Keratinocyte (primary cell): ENCODE results near the gene CTAGE9. TPM values are rescaled to one million over a fixed set of nuclear protein-coding genes. Genes with fewer than 3 reads are reported as not detected.

Source experiments
- DNase-seq: peaks from one replicate; pipeline ENCODE4 v3.0.0-alpha.2; 2011; ENCODE audit warnings: low read depth, missing footprints, low spot score
- FAIRE-seq: peaks from 2 replicates; lab custom pipeline; 2011; peaks lifted over from hg19 to GRCh38; lab: Jason Lieb, UNC
- H2AFZ ChIP-seq: 2 replicates; pipeline ENCODE4 v1.6.0; 2012; ENCODE audit warnings: low read length, control low read depth, inconsistent platforms; ENCODE audit not compliant: control insufficient read depth
- H3K27ac ChIP-seq: 2 replicates; pipeline ENCODE4 v1.5.1; 2011; ENCODE audit warnings: low read length; ENCODE audit not compliant: control insufficient read depth, insufficient read depth
- H3K27me3 ChIP-seq: 3 replicates; pipeline ENCODE4 v1.6.0; 2011; ENCODE audit warnings: low read length; ENCODE audit not compliant: control insufficient read depth, insufficient read depth; ENCODE audit errors: extremely low read depth
- H3K36me3 ChIP-seq, 2 experiments: 2 replicates in 1 of 2; 3 replicates in 1 of 2; pipeline ENCODE4 v1.5.1; 2011; ENCODE audit warnings: low read length in 2 of 2, mild to moderate bottlenecking in 1 of 2; ENCODE audit not compliant: control insufficient read depth in 2 of 2, insufficient read depth in 2 of 2; ENCODE audit errors: extremely low read depth in 1 of 2
- H3K4me1 ChIP-seq: 3 replicates; pipeline ENCODE4 v1.5.1; 2011; ENCODE audit warnings: low read length; ENCODE audit not compliant: control insufficient read depth, insufficient read depth; ENCODE audit errors: extremely low read depth
- H3K4me2 ChIP-seq: 3 replicates; pipeline ENCODE4 v1.6.0; 2011; ENCODE audit warnings: low read depth, low read length; ENCODE audit not compliant: control insufficient read depth, insufficient read depth; ENCODE audit errors: extremely low read depth
- H3K4me3 ChIP-seq, 3 experiments: fragments of 200-600 bp in 1 of 3; sonication (generic) in 1 of 3; 2 replicates in 2 of 3; 3 replicates in 1 of 3; pipeline ENCODE4 v1.5.1; 2011 to 2016; ENCODE audit warnings: low read length in 3 of 3, mild to moderate bottlenecking in 3 of 3, control low read depth in 2 of 3, inconsistent platforms in 1 of 3, low read depth in 1 of 3, mixed read lengths in 1 of 3, mixed run types in 1 of 3, moderate library complexity in 1 of 3; ENCODE audit not compliant: control insufficient read depth in 2 of 3, insufficient read depth in 2 of 3; ENCODE audit errors: extremely low read depth in 1 of 3
- H3K79me2 ChIP-seq: 2 replicates; pipeline ENCODE4 v1.6.0; 2012; ENCODE audit warnings: low read length; ENCODE audit not compliant: control insufficient read depth, insufficient read depth
- H3K9ac ChIP-seq: 3 replicates; pipeline ENCODE4 v1.6.0; 2011; ENCODE audit warnings: low read length; ENCODE audit not compliant: control insufficient read depth, insufficient read depth; ENCODE audit errors: extremely low read depth
- H3K9me1 ChIP-seq: 3 replicates; pipeline ENCODE4 v1.6.0; 2011; ENCODE audit warnings: low read length; ENCODE audit not compliant: control insufficient read depth, insufficient read depth; ENCODE audit errors: extremely low read depth
- H3K9me3 ChIP-seq: 2 replicates; pipeline ENCODE4 v1.5.1; 2012; ENCODE audit warnings: low read depth, low read length; ENCODE audit not compliant: control insufficient read depth
- H4K20me1 ChIP-seq: 3 replicates; pipeline ENCODE4 v1.6.0; 2011; ENCODE audit warnings: low read length; ENCODE audit not compliant: control insufficient read depth, insufficient read depth; ENCODE audit errors: extremely low read depth
- CTCF ChIP-seq, 3 experiments: IDR thresholded peaks in 1 of 3; conservative IDR thresholded peaks in 1 of 3; optimal IDR thresholded peaks in 1 of 3; 2 replicates in 2 of 3; 3 replicates in 1 of 3; pipeline versions ENCODE3 to v1.5.1; 2011; ENCODE audit warnings: low read length in 3 of 3, mild to moderate bottlenecking in 3 of 3, moderate library complexity in 2 of 3, control low read depth in 1 of 3, inconsistent platforms in 1 of 3; ENCODE audit not compliant: insufficient read depth in 2 of 3; ENCODE audit errors: extremely low read depth in 1 of 3
- EZH2 ChIP-seq: IDR thresholded peaks from one replicate; pipeline ENCODE4 v1.6.1; 2012; ENCODE audit warnings: inconsistent platforms, mild to moderate bottlenecking, low read length, moderate library complexity
- dilution Hi-C: fragments of 300-500 bp; cut with MboI; formaldehyde crosslinking; loops from one replicate; pipeline ENCODE4 v1.7.0; 2020; ENCODE audit warnings: low sequenced_read_pairs; ENCODE audit not compliant: extremely low pct_ligation_motif_present
- polyA plus RNA-seq, 5 experiments: library from polyadenylated mRNA; depleted of rRNA in 3 of 5; stranded (reverse) in 3 of 5; stranded (forward) in 1 of 5; unstranded in 1 of 5; fragments of >200 nt; gene quantifications; 1 replicate in 1 of 5; 2 replicates in 3 of 5; 3 replicates in 1 of 5; pipeline versions ENCODE4 v1.2.1 to v1.2.3, GENCODE V29; 2011 to 2012; ENCODE audit warnings: missing spikeins in 2 of 5, low read depth in 1 of 5, low replicate concordance in 1 of 5

Gene CTAGE9
- polyA plus RNA-seq, 1 donor (not counting 4 experiments of a cell fraction or from before 2014, with no cell fraction given), result not detected

- no peaks in the 10 kb centered on the region for H3K27me3 ChIP-seq
- H3K27ac ChIP-seq, result no peak overlapping the region
- H3K9me3 ChIP-seq, result no peaks in the 10 kb centered on the region
- DNase-seq, result no peak
- H3K36me3 ChIP-seq, result no peaks in the 10 kb centered on the region
- no peak for FAIRE-seq
- dilution Hi-C loops, result no loop called here
- H2AFZ ChIP-seq, result no peak overlapping the region
- H3K9ac ChIP-seq, result no peak overlapping the region
- no peaks in the 10 kb centered on the region for H3K79me2 ChIP-seq
- H3K4me3 ChIP-seq, result no peak overlapping the region
- H4K20me1 ChIP-seq, result no peaks in the 10 kb centered on the region
- H3K4me1 ChIP-seq, result no peaks in the 10 kb centered on the region
- no peaks in the 10 kb centered on the region for H3K9me1 ChIP-seq
- no peak for TF ChIP-seq EZH2
- no peak for TF ChIP-seq CTCF (optimal IDR thresholded peaks at IDR 0.05 in 1 of 3, IDR thresholded peaks at IDR 0.05 in 1 of 3, conservative IDR thresholded peaks at IDR 0.05 in 1 of 3; ENCODE audit: extremely low read depth in 1 of 3, insufficient read depth in 2 of 3, low read length in 3 of 3)
- no peak overlapping the region for H3K4me2 ChIP-seq
Observed at GRCh38 chr6:131739136-131739535, 28.3 kb upstream of the CTAGE9 start.

GRCh38 chr6:131736811-131737210, 26.0 kb upstream of the CTAGE9 start:
- no peak for FAIRE-seq
- Histone ChIP-seq H4K20me1 (no peaks in the 10 kb centered on the region), H3K4me3 (no peak overlapping the region), H2AFZ (no peak overlapping the region), H3K9me1 (no peaks in the 10 kb centered on the region), H3K27me3 (no peaks in the 10 kb centered on the region), H3K27ac (no peak overlapping the region), H3K79me2 (no peaks in the 10 kb centered on the region), H3K36me3 (no peaks in the 10 kb centered on the region), H3K9ac (no peak overlapping the region), H3K4me1 (no peaks in the 10 kb centered on the region), H3K4me2 (no peak overlapping the region), H3K9me3 (no peaks in the 10 kb centered on the region)
- TF ChIP-seq EZH2 (no peak), CTCF (optimal IDR thresholded peaks at IDR 0.05 in 1 of 3, IDR thresholded peaks at IDR 0.05 in 1 of 3, conservative IDR thresholded peaks at IDR 0.05 in 1 of 3; ENCODE audit: extremely low read depth in 1 of 3, insufficient read depth in 2 of 3, low read length in 3 of 3) (no peak)
- no peak for DNase-seq
- dilution Hi-C loops, result no loop called here
